SU-DHL-6 (cell line): Measurements from ENCODE around the gene RAB3IP.

ENCODE experiments used
- H2AFZ ChIP-seq: fragments of 200-600 bp; sonication (generic); 2 replicates; pipeline ENCODE4 v1.6.1; 2014; ENCODE audit warnings: low read depth, mild to moderate bottlenecking, moderate library complexity, mixed read lengths, antibody characterized with exemption, low read length; ENCODE audit not compliant: severe bottlenecking
- H3F3A ChIP-seq: fragments of 200-600 bp; shearing (Covaris generic); 2 replicates; pipeline ENCODE4 v1.6.0; 2016; ENCODE audit warnings: antibody characterized with exemption, mild to moderate bottlenecking; ENCODE audit not compliant: insufficient read depth
- H3K27ac ChIP-seq: fragments of 200-600 bp; sonication (generic); 2 replicates; pipeline ENCODE4 v1.5.1; 2016; ENCODE audit warnings: low read depth, mild to moderate bottlenecking, low read length, moderate library complexity, mixed read lengths
- H3K27me3 ChIP-seq: fragments of 200-600 bp; sonication (generic), shearing (Covaris generic); 2 replicates; pipeline ENCODE4 v1.6.0; 2014; ENCODE audit warnings: mild to moderate bottlenecking, low read length
- H3K36me3 ChIP-seq: fragments of 200-600 bp; sonication (generic); 2 replicates; pipeline ENCODE4 v1.6.1; 2014; ENCODE audit warnings: mild to moderate bottlenecking, low read length, mixed read lengths
- H3K4me2 ChIP-seq: fragments of 300-600, 200-600 bp; shearing (Covaris generic), sonication (generic); 2 replicates; pipeline ENCODE4 v1.6.0; 2014; ENCODE audit warnings: low read length, low read depth, mild to moderate bottlenecking; ENCODE audit not compliant: poor library complexity, severe bottlenecking
- H3K4me3 ChIP-seq: fragments of 200-600 bp; sonication (generic); 2 replicates; pipeline ENCODE4 v1.5.1; 2014; ENCODE audit warnings: antibody characterized with exemption, low read length, mild to moderate bottlenecking, mixed read lengths; ENCODE audit not compliant: insufficient read depth, poor library complexity, severe bottlenecking
- H3K79me2 ChIP-seq: fragments of 200-600 bp; sonication (generic); 2 replicates; pipeline ENCODE4 v1.6.1; 2014; ENCODE audit warnings: mild to moderate bottlenecking, low read length, moderate library complexity; ENCODE audit not compliant: insufficient read depth
- H3K9ac ChIP-seq: fragments of 200-600 bp; sonication (generic); 2 replicates; pipeline ENCODE4 v1.7.0; 2014; ENCODE audit warnings: mild to moderate bottlenecking, low read length
- H3K9me2 ChIP-seq: fragments of 200-600 bp; sonication (generic); replicated peaks from 2 replicates; pipeline ENCODE4 v1.6.1; 2014; ENCODE audit warnings: low read length; ENCODE audit not compliant: insufficient read depth
- H3K9me3 ChIP-seq: fragments of 200-600 bp; sonication (generic); 2 replicates; pipeline ENCODE4 v1.6.1; 2014; ENCODE audit warnings: low read length, mixed read lengths; ENCODE audit not compliant: insufficient read depth
- H4K20me1 ChIP-seq: fragments of 200-600 bp; sonication (generic); 2 replicates; pipeline ENCODE4 v1.6.1; 2014; ENCODE audit warnings: low read depth, mild to moderate bottlenecking, antibody characterized with exemption, low read length, moderate library complexity, mixed read lengths
- EZH2phosphoT487 ChIP-seq: fragments of 200-600 bp; sonication (generic), shearing (Covaris generic); conservative IDR thresholded peaks from 2 replicates; pipeline ENCODE4 v1.6.1; 2018; ENCODE audit warnings: mild to moderate bottlenecking, antibody characterized with exemption, low read length, moderate library complexity, mixed read lengths
- TF ChIP-seq, protein P1 (sequence below): fragments of 200-600 bp; sonication (generic); IDR thresholded peaks from one replicate; pipeline ENCODE4 v1.5.1; 2017; ENCODE audit warnings: antibody characterized with exemption, mild to moderate bottlenecking, low read length, moderate library complexity; ENCODE audit not compliant: insufficient read depth, poor library complexity, severe bottlenecking

The RAB3IP gene

GRCh38 chr12:69843608-69844007 is 104.9 kb downstream of the RAB3IP start:
- H3K27ac ChIP-seq: no peak overlapping the region
- H2AFZ ChIP-seq: no peak overlapping the region
- no peaks in the 10 kb centered on the region for H3K9me3 ChIP-seq
- H3K9me2 ChIP-seq: no peaks in the 10 kb centered on the region
- no peaks in the 10 kb centered on the region for H3F3A ChIP-seq
- no peaks in the 10 kb centered on the region for H3K79me2 ChIP-seq
- no peak overlapping the region for H3K9ac ChIP-seq
- no peak overlapping the region for H3K4me3 ChIP-seq
- H4K20me1 ChIP-seq: no peaks in the 10 kb centered on the region
- H3K27me3 ChIP-seq: no peaks in the 10 kb centered on the region
- TF ChIP-seq, protein P1, sequence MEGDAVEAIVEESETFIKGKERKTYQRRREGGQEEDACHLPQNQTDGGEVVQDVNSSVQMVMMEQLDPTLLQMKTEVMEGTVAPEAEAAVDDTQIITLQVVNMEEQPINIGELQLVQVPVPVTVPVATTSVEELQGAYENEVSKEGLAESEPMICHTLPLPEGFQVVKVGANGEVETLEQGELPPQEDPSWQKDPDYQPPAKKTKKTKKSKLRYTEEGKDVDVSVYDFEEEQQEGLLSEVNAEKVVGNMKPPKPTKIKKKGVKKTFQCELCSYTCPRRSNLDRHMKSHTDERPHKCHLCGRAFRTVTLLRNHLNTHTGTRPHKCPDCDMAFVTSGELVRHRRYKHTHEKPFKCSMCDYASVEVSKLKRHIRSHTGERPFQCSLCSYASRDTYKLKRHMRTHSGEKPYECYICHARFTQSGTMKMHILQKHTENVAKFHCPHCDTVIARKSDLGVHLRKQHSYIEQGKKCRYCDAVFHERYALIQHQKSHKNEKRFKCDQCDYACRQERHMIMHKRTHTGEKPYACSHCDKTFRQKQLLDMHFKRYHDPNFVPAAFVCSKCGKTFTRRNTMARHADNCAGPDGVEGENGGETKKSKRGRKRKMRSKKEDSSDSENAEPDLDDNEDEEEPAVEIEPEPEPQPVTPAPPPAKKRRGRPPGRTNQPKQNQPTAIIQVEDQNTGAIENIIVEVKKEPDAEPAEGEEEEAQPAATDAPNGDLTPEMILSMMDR: no peak
- TF ChIP-seq EZH2phosphoT487: no peak
- no peaks in the 10 kb centered on the region for H3K36me3 ChIP-seq
- no peak overlapping the region for H3K4me2 ChIP-seq

DNA sequence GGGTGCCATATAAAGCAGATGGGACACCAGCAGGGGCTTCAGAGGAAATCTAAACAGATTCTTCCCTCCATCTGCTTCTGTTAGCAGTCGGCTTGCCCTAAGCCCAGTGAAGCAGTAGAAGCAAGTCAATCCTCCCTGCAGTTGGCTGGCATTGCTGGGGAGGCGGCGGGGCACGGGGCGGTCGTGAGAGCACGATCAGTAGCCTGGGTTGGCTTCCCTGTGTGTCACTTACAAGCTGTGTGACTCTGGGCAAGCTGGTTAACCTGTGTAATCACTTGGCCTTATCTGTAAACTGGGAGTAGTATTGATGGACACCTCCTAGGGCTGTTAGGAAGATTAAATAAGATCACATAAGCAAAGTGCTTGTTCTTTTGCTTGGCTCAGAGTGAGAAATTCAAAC is 105.8 kb downstream of the RAB3IP start:
- Histone ChIP-seq H3K79me2 (no peaks in the 10 kb centered on the region), H3K27ac (no peak overlapping the region), H3K36me3 (no peaks in the 10 kb centered on the region), H3K9me3 (no peaks in the 10 kb centered on the region), H3K4me3 (no peak overlapping the region), H3F3A (no peaks in the 10 kb centered on the region), H3K27me3 (no peaks in the 10 kb centered on the region), H4K20me1 (no peaks in the 10 kb centered on the region), H3K9me2 (no peaks in the 10 kb centered on the region), H3K4me2 (no peak overlapping the region), H2AFZ (no peak overlapping the region), H3K9ac (no peak overlapping the region)
- TF ChIP-seq, protein P1: no peak
- TF ChIP-seq EZH2phosphoT487: no peak

DNA sequence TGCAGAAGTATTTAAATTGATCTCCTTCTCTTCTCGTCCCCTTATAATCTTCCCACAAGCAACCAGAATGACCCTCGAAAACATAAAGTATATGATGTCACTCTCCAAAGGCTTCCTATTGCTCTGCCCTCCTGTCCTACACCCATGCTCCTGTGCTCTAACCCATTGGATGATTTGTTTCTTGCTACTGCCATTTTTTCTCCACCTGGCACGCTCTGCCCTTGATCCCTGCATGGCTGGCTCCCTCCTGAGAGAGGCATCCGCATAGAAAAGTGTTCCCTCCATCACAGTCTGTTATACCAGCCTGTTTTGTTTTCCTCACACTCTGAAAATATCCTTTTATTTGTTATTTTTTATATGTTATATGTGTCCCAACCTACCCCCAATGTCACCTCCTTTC is 106.2 kb downstream of the RAB3IP start:
- H3F3A ChIP-seq: no peaks in the 10 kb centered on the region
- no peaks in the 10 kb centered on the region for H4K20me1 ChIP-seq
- no peak overlapping the region for H3K4me3 ChIP-seq
- H3K36me3 ChIP-seq: no peaks in the 10 kb centered on the region
- H3K4me2 ChIP-seq: no peak overlapping the region
- no peaks in the 10 kb centered on the region for H3K9me2 ChIP-seq
- no peaks in the 10 kb centered on the region for H3K9me3 ChIP-seq
- H3K27ac ChIP-seq: no peak overlapping the region
- no peaks in the 10 kb centered on the region for H3K27me3 ChIP-seq
- no peak overlapping the region for H3K9ac ChIP-seq
- no peaks in the 10 kb centered on the region for H3K79me2 ChIP-seq
- TF ChIP-seq, protein P1: no peak
- no peak for TF ChIP-seq EZH2phosphoT487
- H2AFZ ChIP-seq: no peak overlapping the region
